HEK293 (cell line): Measurements from ENCODE around the gene SNAPIN.
A peak's percentile ranks its signal among the peaks of the same experiment; 100 is the strongest.

Source experiments
- AEBP2 ChIP-seq: fragments of 450-650 bp; formaldehyde crosslinking; IDR thresholded peaks from 2 replicates; pipeline ENCODE4 v1.5.1; 2016; ENCODE audit warnings: missing biosample characterization, missing genetic modification characterization, borderline replicate concordance
- BCL11A ChIP-seq: fragments of 450-650 bp; formaldehyde crosslinking; IDR thresholded peaks from 2 replicates; pipeline ENCODE4 v1.5.1; 2016; ENCODE audit warnings: low read depth, missing biosample characterization, missing genetic modification characterization
- BCL11B ChIP-seq: fragments of 450-650 bp; formaldehyde crosslinking; IDR thresholded peaks from 2 replicates; pipeline ENCODE4 v1.5.1; 2016; ENCODE audit warnings: low read depth, missing biosample characterization, missing genetic modification characterization
- GLI4 ChIP-seq: fragments of 450-650 bp; formaldehyde crosslinking; IDR thresholded peaks from 2 replicates; pipeline ENCODE4 v1.5.1; 2016; ENCODE audit warnings: missing biosample characterization, missing genetic modification characterization
- IKZF3 ChIP-seq: fragments of 450-650 bp; IDR thresholded peaks from 2 replicates; pipeline ENCODE4 v1.5.0; 2018; ENCODE audit warnings: missing biosample characterization, mild to moderate bottlenecking, missing genetic modification characterization, moderate library complexity
- PBX3 ChIP-seq: sonication (generic); formaldehyde crosslinking; IDR thresholded peaks from 2 replicates; pipeline ENCODE4 v1.8.1; 2022; ENCODE audit warnings: mild to moderate bottlenecking, moderate library complexity, missing genetic modification reagents
- PRDM6 ChIP-seq: fragments of 450-650 bp; formaldehyde crosslinking; IDR thresholded peaks from 2 replicates; pipeline ENCODE4 v1.5.1; 2017; ENCODE audit warnings: missing biosample characterization, missing genetic modification characterization
- REPIN1 ChIP-seq: fragments of 450-650 bp; formaldehyde crosslinking; IDR thresholded peaks from 2 replicates; pipeline ENCODE4 v1.5.1; 2017; ENCODE audit warnings: missing biosample characterization, missing genetic modification characterization, low read depth
- SP2 ChIP-seq: fragments of 450-650 bp; formaldehyde crosslinking; IDR thresholded peaks from 2 replicates; pipeline ENCODE4 v1.5.1; 2016; ENCODE audit warnings: missing biosample characterization, missing genetic modification characterization
- YY2 ChIP-seq: fragments of 450-650 bp; formaldehyde crosslinking; IDR thresholded peaks from 2 replicates; pipeline ENCODE4 v1.5.1; 2016; ENCODE audit warnings: missing biosample characterization, missing genetic modification characterization
- ZNF223 ChIP-seq: fragments of 450-650 bp; formaldehyde crosslinking; IDR thresholded peaks from 2 replicates; pipeline ENCODE4 v1.5.1; 2016; ENCODE audit warnings: missing biosample characterization, missing genetic modification characterization
- ZNF24 ChIP-seq: fragments of 450-650 bp; formaldehyde crosslinking; IDR thresholded peaks from 2 replicates; pipeline ENCODE4 v1.5.1; 2016; ENCODE audit warnings: missing biosample characterization, missing genetic modification characterization
- ZNF248 ChIP-seq: fragments of 450-650 bp; formaldehyde crosslinking; IDR thresholded peaks from 2 replicates; pipeline ENCODE4 v1.5.1; 2017; ENCODE audit warnings: missing biosample characterization, missing genetic modification characterization
- ZNF311 ChIP-seq: fragments of 450-650 bp; formaldehyde crosslinking; IDR thresholded peaks from 2 replicates; pipeline ENCODE4 v1.5.1; 2017; ENCODE audit warnings: missing biosample characterization, missing genetic modification characterization, borderline replicate concordance
- ZNF366 ChIP-seq: fragments of 450-650 bp; formaldehyde crosslinking; conservative IDR thresholded peaks from 2 replicates; pipeline ENCODE4 v1.5.1; 2016; ENCODE audit warnings: missing biosample characterization, missing genetic modification characterization
- ZNF473 ChIP-seq: fragments of 450-650 bp; formaldehyde crosslinking; IDR thresholded peaks from 2 replicates; pipeline ENCODE4 v1.5.1; 2017; ENCODE audit warnings: missing biosample characterization, missing genetic modification characterization
- ZNF48 ChIP-seq: fragments of 450-650 bp; formaldehyde crosslinking; IDR thresholded peaks from 2 replicates; pipeline ENCODE4 v1.5.1; 2016; ENCODE audit warnings: missing biosample characterization, missing genetic modification characterization
- ZNF501 ChIP-seq: fragments of 450-650 bp; formaldehyde crosslinking; IDR thresholded peaks from 2 replicates; pipeline ENCODE4 v1.5.1; 2016; ENCODE audit warnings: missing biosample characterization, missing genetic modification characterization
- ZNF549 ChIP-seq: fragments of 450-650 bp; IDR thresholded peaks from 2 replicates; pipeline ENCODE4 v1.5.1; 2018; ENCODE audit warnings: missing biosample characterization, missing genetic modification characterization, mild to moderate bottlenecking, inconsistent platforms, moderate library complexity
- ZNF645 ChIP-seq: fragments of 450-650 bp; formaldehyde crosslinking; IDR thresholded peaks from 2 replicates; pipeline ENCODE4; 2016; ENCODE audit warnings: missing biosample characterization, missing genetic modification characterization
- ZNF692 ChIP-seq: fragments of 450-650 bp; formaldehyde crosslinking; IDR thresholded peaks from 2 replicates; pipeline ENCODE4 v1.5.1; 2016; ENCODE audit warnings: missing biosample characterization, missing genetic modification characterization
- ZNF76 ChIP-seq: fragments of 450-650 bp; formaldehyde crosslinking; IDR thresholded peaks from 2 replicates; pipeline ENCODE4; 2016; ENCODE audit warnings: low read depth, missing biosample characterization, missing genetic modification characterization, borderline replicate concordance
- ZNF777 ChIP-seq: fragments of 450-650 bp; formaldehyde crosslinking; IDR thresholded peaks from 2 replicates; pipeline ENCODE4 v1.5.1; 2017; ENCODE audit warnings: missing biosample characterization, missing genetic modification characterization, borderline replicate concordance
- ZNF785 ChIP-seq: fragments of 450-650 bp; formaldehyde crosslinking; IDR thresholded peaks from 2 replicates; pipeline ENCODE4 v1.5.1; 2016; ENCODE audit warnings: missing biosample characterization, missing genetic modification characterization
- ZSCAN30 ChIP-seq: fragments of 450-650 bp; IDR thresholded peaks from 2 replicates; pipeline ENCODE4 v1.5.1; 2018; ENCODE audit warnings: missing biosample characterization, mild to moderate bottlenecking, missing genetic modification characterization, moderate library complexity
- ZSCAN4 ChIP-seq: fragments of 450-650 bp; formaldehyde crosslinking; IDR thresholded peaks from 2 replicates; pipeline ENCODE4 v1.5.1; 2017; ENCODE audit warnings: missing biosample characterization, missing genetic modification characterization
- ZXDB ChIP-seq: fragments of 450-650 bp; formaldehyde crosslinking; IDR thresholded peaks from 2 replicates; pipeline ENCODE4 v1.5.1; 2016; ENCODE audit warnings: missing biosample characterization, missing genetic modification characterization

Gene SNAPIN

GRCh38 chr1:153678519-153679336 is 20.2 kb downstream of the SNAPIN start, which contains the start of gene NPR1 (continued):
- no peak for TF ChIP-seq ZNF645
- no peak for TF ChIP-seq ZNF311 (tag by site-specific recombination)
- peak; percentile 89; the same call in 1 of the 2 replicates for TF ChIP-seq ZNF777 (tag by site-specific recombination)
- TF ChIP-seq BCL11A (tag by site-specific recombination), result no peak
- TF ChIP-seq ZNF48 (tag by site-specific recombination), result no peak
- 0 out of 2 replicates have a peak, but pooled peaks have one; percentile 23 for TF ChIP-seq ZNF24 (tag by site-specific recombination)
- 0 out of 2 replicates have a peak, but pooled peaks have one; percentile 9 for TF ChIP-seq ZNF692
- TF ChIP-seq ZSCAN30 (tag by site-specific recombination), result peak; percentile 17; the same call in 1 of the 2 replicates
- TF ChIP-seq YY2, result no peak
- peak; percentile 44; the same call in 1 of the 2 replicates for TF ChIP-seq ZXDB (tag by site-specific recombination)
- TF ChIP-seq ZNF223 (tag by site-specific recombination), result no peak
- no peak for TF ChIP-seq ZNF473 (tag by site-specific recombination)
- peak; percentile 65 for TF ChIP-seq IKZF3 (tag by site-specific recombination)
- no peak; the same call in 1 of the 2 replicates for TF ChIP-seq ZNF785
- no peak for TF ChIP-seq PRDM6 (tag by site-specific recombination)
- TF ChIP-seq ZNF248 (tag by site-specific recombination), result no peak
- TF ChIP-seq ZNF366 (tag by site-specific recombination), result peak; percentile 91
- no peak for TF ChIP-seq ZNF549 (tag by site-specific recombination)
- TF ChIP-seq PBX3 (CRISPR knock-in tag), result no peak
- no peak for TF ChIP-seq AEBP2 (tag by site-specific recombination)
- TF ChIP-seq ZNF501, result peak; percentile 64; the same call in 1 of the 2 replicates
- peak; percentile 52 for TF ChIP-seq SP2 (tag by site-specific recombination)
- no peak; the same call in 1 of the 2 replicates for TF ChIP-seq REPIN1
- peak; percentile 59; the same call in 1 of the 2 replicates for TF ChIP-seq GLI4
- peak; percentile 21; the same call in 1 of the 2 replicates for TF ChIP-seq ZSCAN4 (tag by site-specific recombination)
- peak; percentile 63; the same call in 1 of the 2 replicates for TF ChIP-seq ZNF76
- no peak for TF ChIP-seq BCL11B (tag by site-specific recombination)
- TF ChIP-seq, all 188 proteins: peak for 52
